ENCODE measurements around the gene ZSCAN21.
"Not testable (repeated sequence)": the region's sequence is repeated elsewhere in the genome, so short reads cannot be mapped to it uniquely, and the experiment has no call there.

The ZSCAN21 gene

DNA sequence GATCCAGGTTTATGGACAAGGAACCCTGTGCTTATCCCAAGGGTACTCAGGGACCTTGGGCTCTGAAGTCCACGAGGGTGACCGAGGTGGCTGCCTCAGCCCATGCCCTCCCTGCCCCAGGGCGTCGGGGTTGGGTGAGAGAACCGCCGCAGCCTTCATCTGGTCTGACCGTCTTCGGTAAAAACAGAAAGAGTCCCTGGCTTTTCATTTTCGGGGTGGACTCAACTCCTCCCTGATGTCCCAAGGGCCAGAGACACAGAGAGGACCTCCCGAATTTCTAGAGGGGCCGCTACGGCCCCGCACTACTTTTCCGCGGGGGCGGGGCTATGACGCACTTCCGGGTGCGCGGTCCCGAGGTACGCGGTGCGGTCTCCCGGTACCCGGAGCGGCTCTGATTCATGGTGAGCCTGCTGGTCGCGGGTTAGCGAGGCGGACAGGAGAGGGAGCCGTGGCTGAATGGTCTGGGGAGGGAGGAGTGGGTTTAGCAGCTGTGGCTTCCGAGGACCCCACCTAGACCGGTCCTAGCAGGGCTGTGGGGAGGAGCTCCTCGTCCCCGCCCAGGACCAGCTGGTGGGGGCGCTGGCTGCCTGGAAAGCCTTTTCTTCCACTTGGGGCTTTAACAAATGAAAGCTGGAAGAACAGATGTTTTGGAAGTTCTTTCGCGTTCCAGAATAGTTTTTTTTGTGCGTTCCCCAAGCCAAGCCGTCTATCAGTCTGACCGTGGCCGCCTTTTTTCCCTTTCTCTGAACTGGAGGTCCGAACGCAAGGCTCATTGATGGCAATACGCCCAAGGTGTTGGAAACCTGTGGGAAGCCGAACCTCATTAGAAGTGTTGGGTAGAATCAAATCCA is at the start of gene ZSCAN21:
ZSCAN21 (plus strand) TSS at position 334 of the 851 bp plus-strand sequence. CDS start 7,233 bp downstream, outside the sequence.
- peak; percentile 90 for DNase-seq (ENCODE audit: low spot score)
- peak; percentile 23; the same call in 1 of the 2 replicates for TF ChIP-seq CTCF (conservative IDR thresholded peaks at IDR 0.05; ENCODE audit: low read depth)
- POLR2A ChIA-PET (ENCODE audit: low non-redundant PET): interaction anchor here (0.6 kb wide), 1 partner anchor 75 kb away, joined by 3 read pairs; no protein-coding TSS in a partner anchor
- H3K27ac ChIP-seq: peak within 1 kb of the TSS; percentile 91
- CTCF ChIA-PET: interaction anchor here (0.6 kb wide), 1 partner anchor 45 kb away, joined by 3 read pairs; no protein-coding TSS in a partner anchor

DNA sequence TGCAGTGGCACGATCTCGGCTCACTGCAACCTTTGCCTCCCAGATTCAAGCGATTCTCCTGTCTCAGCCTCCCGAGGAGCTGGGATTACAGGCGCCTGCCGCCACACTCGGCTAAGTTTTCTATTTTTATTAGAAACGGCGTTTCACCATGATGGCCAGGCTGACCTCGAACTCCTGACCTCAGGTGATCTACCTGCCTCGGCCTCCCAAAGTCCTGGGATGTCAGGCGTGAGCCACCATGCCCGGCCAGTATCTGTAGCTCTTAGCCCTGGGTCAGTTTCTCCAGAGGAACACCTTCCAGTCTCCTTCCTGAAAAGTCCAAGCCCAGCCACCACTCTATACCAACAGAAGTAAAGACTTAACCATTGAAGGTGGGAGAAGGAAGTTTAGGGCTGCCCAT is 49.3 kb upstream of the ZSCAN21 start:
- ChIA-PET CTCF (interaction anchor here (0.7 kb wide), 1 partner anchor 465 kb away, joined by 4 read pairs; no protein-coding TSS in a partner anchor), POLR2A (ENCODE audit: low non-redundant PET) (no interaction called here)
- TF ChIP-seq CTCF (conservative IDR thresholded peaks at IDR 0.05; ENCODE audit: low read depth): no peak
- DNase-seq (ENCODE audit: low spot score): no peak
- H3K27ac ChIP-seq: no peak overlapping the region

GRCh38 chr7:100003711-100004661 is 45.6 kb upstream of the ZSCAN21 start:
- CTCF ChIA-PET: interaction anchor here (0.5 to 1.0 kb wide), 4 partner anchors 10 to 49 kb away, joined by 3 to 4 read pairs (median 3); no protein-coding TSS in a partner anchor
- DNase-seq (ENCODE audit: low spot score): no peak
- POLR2A ChIA-PET (ENCODE audit: low non-redundant PET): interaction anchor here (0.5 kb wide), 1 partner anchor 43 kb away, joined by 7 read pairs; no protein-coding TSS in a partner anchor
- H3K27ac ChIP-seq: no peak overlapping the region
- TF ChIP-seq CTCF (conservative IDR thresholded peaks at IDR 0.05; ENCODE audit: low read depth): no peak

DNA sequence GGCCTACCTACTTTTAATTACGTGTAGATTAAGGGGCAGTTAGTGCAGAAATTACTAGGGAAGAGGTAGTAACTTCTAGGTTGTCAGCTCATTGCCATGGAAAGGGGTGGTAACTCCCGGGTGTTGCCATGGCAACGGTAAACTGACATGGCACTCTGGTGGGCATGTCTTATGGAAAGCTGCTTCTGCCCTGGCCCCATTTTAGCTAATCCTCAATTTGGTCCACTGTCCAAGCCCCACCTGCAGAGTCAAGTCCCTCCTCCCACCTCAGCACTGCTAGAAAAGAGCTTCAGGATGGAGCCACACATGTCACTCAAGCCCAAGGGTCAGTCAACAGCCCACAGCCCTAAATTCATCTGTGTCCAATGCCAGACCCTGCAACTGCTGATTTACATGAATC is 41.7 kb upstream of the ZSCAN21 start:
- POLR2A ChIA-PET (ENCODE audit: low non-redundant PET): interaction anchor here (0.5 kb wide), 1 partner anchor 18 kb away, joined by 7 read pairs; no protein-coding TSS in a partner anchor
- CTCF ChIA-PET: interaction anchor here (0.6 kb wide), 1 partner anchor 592 kb away, joined by 4 read pairs; no protein-coding TSS in a partner anchor
- H3K27ac ChIP-seq: no peak overlapping the region

DNA sequence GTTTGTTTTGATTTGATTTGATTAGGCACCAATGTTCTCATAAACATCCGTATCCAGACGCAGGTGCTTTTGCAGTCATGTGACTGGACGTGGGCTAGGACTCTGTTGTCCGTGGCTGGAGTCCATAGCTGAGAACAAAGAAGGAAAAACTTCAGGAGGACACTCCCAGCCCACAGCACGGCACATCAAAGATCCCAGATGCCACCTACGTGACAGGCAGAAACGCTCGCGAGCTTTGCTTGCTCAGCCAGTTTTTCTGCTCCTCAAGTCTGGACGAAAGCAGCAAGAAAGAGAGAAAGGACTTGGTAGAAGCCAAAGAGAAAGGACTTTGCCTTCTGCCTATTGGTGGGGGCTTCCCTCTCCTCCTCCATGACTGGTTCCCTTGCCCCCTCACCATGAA is 41.0 kb upstream of the ZSCAN21 start:
- H3K27ac ChIP-seq: no peak overlapping the region
- TF ChIP-seq CTCF (conservative IDR thresholded peaks at IDR 0.05; ENCODE audit: low read depth): no peak
- ChIA-PET POLR2A (ENCODE audit: low non-redundant PET) (interaction anchor here (0.5 kb wide), 1 partner anchor 18 kb away, joined by 7 read pairs; no protein-coding TSS in a partner anchor), CTCF (no interaction called here)
- no peak for DNase-seq (ENCODE audit: low spot score)

More for the DNA sequence above, 41.7 kb upstream of the ZSCAN21 start:
- no peak for TF ChIP-seq CTCF (conservative IDR thresholded peaks at IDR 0.05; ENCODE audit: low read depth)
- DNase-seq (ENCODE audit: low spot score): no peak

DNA sequence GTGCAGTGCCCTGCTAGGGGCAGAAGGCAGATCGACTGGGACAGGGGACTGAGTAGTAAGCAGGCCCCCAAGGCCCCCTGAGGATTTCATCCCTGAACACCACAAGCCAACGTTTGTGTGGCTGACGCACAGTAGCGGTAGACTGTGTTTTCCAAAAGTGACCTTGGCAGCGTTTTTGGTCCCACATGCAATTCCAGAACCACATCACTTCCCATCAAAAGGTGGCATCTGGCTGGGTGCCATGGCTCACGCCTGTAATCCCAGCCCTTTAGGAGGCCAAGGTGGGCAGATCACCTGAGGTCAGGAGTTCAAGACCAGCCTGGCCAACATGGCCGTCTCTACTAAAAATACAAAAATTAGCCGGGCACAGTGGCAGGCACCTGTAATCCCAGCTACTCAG is 39.6 kb upstream of the ZSCAN21 start:
- H3K27ac ChIP-seq; POLR2A ChIA-PET (ENCODE audit: low non-redundant PET); DNase-seq (ENCODE audit: low spot score): not testable (repeated sequence)
- CTCF ChIA-PET: interaction anchor here (0.7 kb wide), 1 partner anchor 559 kb away, joined by 3 read pairs; no protein-coding TSS in a partner anchor
